ENCODE data around the gene TDRD9.
"Not testable (repeated sequence)": the region's sequence is repeated elsewhere in the genome, so short reads cannot be mapped to it uniquely, and the experiment has no call there.

Gene TDRD9

DNA sequence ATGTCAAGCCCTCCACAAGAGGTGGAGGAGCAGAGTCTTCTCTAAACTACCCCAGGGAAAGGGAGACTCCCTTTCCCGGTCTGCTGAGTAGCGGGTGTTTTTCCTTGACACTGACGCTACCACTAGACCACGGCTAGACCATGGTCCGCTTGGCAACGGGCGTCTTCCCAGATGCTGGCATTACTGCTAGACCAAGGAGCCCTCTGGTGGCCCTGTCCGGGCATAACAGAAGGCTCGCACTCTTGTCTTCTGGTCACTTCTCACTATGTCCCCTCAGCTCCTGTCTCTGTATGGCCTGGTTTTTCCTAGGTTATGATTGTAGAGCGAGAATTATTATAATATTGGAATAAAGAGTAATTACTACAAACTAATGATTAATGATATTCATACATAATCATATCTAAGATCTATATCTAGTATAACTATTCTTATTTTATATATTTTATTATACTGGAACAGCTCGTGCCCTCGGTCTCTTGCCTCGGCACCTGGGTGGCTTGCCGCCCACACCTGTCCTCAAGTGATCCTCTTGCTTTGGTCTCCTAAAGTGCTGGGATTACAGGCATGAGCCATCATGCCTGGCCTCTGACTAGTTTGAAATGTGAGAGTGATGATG is 52.5 kb downstream of the TDRD9 start:
- H3K4me3 Mint-ChIP-seq; ATAC-seq; H3K9me3 Mint-ChIP-seq; H3K36me3 Mint-ChIP-seq; H3K27ac Mint-ChIP-seq; H3K4me1 Mint-ChIP-seq; DNase-seq (ENCODE audit: low spot score in 2 of 2): not testable (repeated sequence)

DNA sequence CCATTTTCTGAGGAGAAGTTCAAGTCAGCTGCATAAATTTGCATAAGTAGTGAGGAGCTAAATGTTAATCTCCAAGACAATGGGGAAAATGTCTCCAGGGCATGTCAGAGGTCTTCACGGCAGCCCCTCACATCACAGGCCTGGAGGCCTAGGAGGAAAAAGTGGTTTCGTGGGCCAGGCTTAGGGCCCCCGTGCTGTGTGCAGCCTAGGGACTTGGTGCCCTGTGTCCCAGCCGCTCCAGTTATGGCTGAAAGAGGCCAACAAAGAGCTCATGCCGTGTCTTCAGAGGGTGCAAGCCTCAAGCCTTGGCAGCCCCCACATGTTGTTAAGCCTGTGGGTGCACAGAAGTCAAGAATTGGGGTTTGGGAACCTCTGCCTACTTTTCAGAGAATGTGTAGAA is 55.9 kb downstream of the TDRD9 start:
- no peak for ATAC-seq
- Mint-ChIP-seq H3K9me3 (peaks cover 2% of the 10 kb centered on the region), H3K4me1 (no peaks in the 10 kb centered on the region)

DNA sequence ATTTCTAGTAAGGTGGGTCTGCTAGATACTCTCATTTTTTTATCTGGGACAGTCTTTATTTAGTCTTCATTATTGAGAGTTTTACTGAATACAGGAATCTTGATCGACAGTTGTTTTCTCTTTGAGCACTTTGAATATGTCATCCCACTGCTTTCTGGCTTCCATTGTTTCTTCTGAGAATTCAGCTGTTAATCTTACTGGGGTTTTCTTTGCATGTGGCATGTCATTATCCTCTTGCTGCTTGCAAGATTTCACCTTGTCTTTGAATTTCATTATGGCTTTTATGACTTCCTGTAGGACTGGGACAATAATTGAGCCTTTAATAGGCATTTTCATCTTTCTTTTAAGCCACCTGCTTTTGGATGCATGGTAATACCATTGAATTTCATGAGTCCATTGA is 60.8 kb downstream of the TDRD9 start:
- ATAC-seq = no peak

More for the DNA sequence above, 55.9 kb downstream of the TDRD9 start:
- H3K36me3 Mint-ChIP-seq = no peaks in the 10 kb centered on the region
- DNase-seq (ENCODE audit: low spot score in 2 of 2) = no peak
- no peak overlapping the region for H3K4me3 Mint-ChIP-seq
- H3K27ac Mint-ChIP-seq = no peak overlapping the region

DNA sequence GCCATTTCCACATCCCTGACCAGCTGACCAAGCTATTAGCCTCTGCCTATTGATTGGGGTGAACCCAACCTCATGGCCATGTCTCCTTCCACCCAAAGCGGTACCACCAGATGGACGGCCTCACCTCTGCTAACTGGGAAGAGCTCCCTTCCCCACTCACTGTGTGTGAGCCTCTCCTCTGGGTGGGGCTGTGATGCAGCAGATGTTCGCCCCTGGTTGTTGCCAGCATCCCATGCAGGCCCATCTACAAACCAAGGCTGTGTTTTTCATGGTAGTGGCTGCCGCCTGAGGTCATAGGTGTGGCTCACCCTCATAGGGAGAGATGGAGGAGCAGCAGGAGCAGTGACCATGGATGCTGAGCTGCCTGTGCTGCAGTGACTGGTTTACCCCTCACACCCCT is 61.7 kb downstream of the TDRD9 start:
- H3K4me1 Mint-ChIP-seq = no peaks in the 10 kb centered on the region
- no peak overlapping the region for H3K4me3 Mint-ChIP-seq
- no peaks in the 10 kb centered on the region for H3K36me3 Mint-ChIP-seq
- peaks cover 5% of the 10 kb centered on the region for H3K9me3 Mint-ChIP-seq
- DNase-seq (ENCODE audit: low spot score in 2 of 2) (no peak), ATAC-seq (no peak)
- H3K27ac Mint-ChIP-seq = no peak overlapping the region

More for the DNA sequence above, 60.8 kb downstream of the TDRD9 start:
- DNase-seq (ENCODE audit: low spot score in 2 of 2) = no peak
- Mint-ChIP-seq H3K27ac (no peak overlapping the region), H3K4me1 (no peaks in the 10 kb centered on the region), H3K9me3 (peaks cover 5% of the 10 kb centered on the region), H3K4me3 (no peak overlapping the region), H3K36me3 (no peaks in the 10 kb centered on the region)

DNA sequence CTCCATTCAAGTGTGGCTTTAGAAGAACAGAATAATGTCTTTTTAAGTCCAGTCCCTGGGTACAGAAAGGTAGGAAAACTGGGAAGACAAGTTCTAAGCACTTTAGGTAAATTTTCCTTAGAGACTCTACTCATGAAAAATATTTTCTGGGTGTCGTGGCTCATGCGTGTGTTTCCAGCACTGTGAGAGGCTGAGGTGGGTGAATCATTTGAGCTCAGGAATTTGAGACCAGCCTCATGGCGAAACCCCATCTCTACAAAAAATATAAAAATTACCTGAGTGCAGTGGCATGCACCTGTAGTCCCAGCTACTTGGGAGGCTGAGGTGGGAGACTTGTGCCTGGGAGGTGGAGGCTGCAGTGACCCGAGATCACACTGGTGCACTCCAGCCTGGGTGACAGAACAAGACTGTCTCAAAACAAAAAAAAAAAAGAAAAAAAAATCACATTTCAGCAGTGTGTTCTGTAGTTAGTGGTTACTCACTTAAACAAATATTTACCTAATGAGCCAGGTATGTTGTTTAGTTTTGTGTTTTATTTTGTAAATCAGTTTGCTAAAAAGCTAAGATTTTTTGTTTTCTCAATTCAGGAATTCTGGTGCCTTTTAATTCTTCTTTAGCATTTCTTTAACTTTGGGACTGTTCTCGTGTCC is 66.4 kb downstream of the TDRD9 start:
- Mint-ChIP-seq H3K4me1 (no peaks in the 10 kb centered on the region), H3K36me3 (no peaks in the 10 kb centered on the region), H3K27ac (no peak overlapping the region), H3K4me3 (no peak overlapping the region), H3K9me3 (no peaks in the 10 kb centered on the region)
- ATAC-seq (no peak), DNase-seq (ENCODE audit: low spot score in 2 of 2) (no peak)

DNA sequence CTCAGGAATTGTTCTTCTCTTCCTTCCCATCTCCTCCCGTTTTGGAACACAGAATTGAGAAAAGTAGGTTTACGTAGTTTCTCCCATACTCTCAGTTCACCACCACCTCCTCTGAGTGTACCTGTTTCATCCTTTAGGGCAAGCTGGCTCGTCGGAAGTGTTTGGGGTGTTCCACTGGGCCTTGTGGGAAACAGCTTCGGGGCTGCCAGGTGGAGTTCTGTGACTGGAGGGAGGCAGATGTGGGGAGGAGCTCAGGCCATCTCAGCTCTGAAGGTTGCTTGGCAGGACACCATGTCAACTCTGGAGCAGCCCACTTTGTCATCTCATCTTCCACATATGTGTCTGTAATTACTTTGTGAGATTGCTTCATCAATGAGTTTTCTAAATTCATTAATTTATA is 67.6 kb downstream of the TDRD9 start:
- Mint-ChIP-seq H3K9me3 (no peaks in the 10 kb centered on the region), H3K36me3 (no peaks in the 10 kb centered on the region), H3K4me3 (no peak overlapping the region), H3K27ac (no peak overlapping the region), H3K4me1 (no peaks in the 10 kb centered on the region)
- ATAC-seq (no peak), DNase-seq (ENCODE audit: low spot score in 2 of 2) (no peak)

DNA sequence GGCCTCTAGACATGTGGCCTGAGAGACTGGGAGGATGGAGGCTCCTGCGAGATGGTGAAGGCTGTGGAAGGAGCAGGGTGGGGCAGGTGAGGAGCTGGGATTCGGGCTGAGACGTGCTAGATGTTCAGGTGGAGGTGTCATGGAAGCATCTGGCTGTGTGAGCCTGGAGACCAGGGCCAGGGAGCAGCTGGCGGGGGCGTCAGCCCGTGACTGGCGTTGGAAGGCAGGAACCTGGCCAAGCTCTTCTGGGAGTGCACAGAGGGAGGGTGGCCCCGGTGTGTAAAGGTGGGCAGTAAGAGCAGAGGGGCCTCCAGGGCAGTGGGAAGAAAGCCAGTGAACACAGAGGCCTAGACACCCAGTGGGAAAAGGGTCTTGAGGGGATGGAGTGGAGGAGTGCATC is 69.1 kb downstream of the TDRD9 start:
- Mint-ChIP-seq H3K4me1 (no peaks in the 10 kb centered on the region), H3K9me3 (no peaks in the 10 kb centered on the region), H3K4me3 (no peak overlapping the region), H3K27ac (no peak overlapping the region), H3K36me3 (no peaks in the 10 kb centered on the region)
- DNase-seq (ENCODE audit: low spot score in 2 of 2) (no peak), ATAC-seq (no peak)

DNA sequence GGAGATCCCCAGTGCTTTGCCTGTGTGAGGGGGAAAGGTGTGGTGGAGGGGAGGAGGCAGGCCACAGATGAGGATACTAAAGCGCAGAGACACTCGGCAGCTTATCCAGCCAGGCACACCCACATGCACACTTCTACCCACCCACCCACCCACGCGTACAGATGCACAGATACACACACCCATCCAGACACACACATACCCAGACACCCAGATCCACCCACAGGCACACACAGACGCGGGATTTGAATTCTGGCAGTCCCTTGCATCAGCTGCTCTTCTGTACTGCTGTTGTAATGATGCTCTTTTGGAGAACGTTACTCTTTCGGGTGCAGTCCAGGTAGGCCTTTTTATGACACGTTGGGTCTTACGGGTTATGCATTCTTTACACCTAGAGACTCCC is 69.8 kb downstream of the TDRD9 start:
- Mint-ChIP-seq H3K9me3 (no peaks in the 10 kb centered on the region), H3K36me3 (no peaks in the 10 kb centered on the region), H3K4me3 (no peak overlapping the region), H3K4me1 (no peaks in the 10 kb centered on the region), H3K27ac (no peak overlapping the region)
- ATAC-seq (no peak), DNase-seq (ENCODE audit: low spot score in 2 of 2) (no peak)

DNA sequence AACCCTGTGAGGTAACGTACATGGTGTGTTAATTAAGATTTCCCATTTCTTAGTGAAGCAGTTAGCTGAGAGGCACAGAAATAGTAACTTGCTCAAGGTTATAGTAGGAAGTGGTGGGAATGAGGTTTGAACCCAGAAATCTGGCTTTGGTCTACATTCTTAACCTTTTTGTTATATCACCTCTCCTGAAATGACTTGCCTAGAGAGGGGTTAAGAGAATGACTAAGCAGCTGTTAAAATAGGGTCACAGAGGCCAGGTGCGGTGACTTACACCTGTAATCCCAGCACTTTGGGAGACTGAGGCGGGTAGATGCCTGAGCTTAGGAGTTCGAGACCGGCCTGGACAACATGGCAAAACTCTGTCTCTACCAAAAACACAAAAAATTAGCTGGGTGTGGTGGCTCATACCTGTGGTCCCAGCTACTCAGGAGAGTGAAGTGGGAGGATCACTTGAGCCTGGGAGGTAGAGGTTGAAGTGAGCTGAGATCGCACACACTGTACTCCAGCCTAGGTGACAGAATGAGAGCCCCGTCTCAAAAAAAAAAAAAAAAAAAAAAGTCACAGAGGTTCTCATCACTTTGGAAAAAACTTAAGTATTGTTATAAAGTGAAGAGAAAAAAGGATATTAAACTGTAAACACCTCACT is 71.7 kb downstream of the TDRD9 start:
- H3K27ac Mint-ChIP-seq = no peak overlapping the region
- H3K36me3 Mint-ChIP-seq = no peaks in the 10 kb centered on the region
- DNase-seq (ENCODE audit: low spot score in 2 of 2) = no peak
- H3K9me3 Mint-ChIP-seq = no peaks in the 10 kb centered on the region
- H3K4me3 Mint-ChIP-seq = no peak overlapping the region
- ATAC-seq = peak; percentile 68
- H3K4me1 Mint-ChIP-seq = no peaks in the 10 kb centered on the region

DNA sequence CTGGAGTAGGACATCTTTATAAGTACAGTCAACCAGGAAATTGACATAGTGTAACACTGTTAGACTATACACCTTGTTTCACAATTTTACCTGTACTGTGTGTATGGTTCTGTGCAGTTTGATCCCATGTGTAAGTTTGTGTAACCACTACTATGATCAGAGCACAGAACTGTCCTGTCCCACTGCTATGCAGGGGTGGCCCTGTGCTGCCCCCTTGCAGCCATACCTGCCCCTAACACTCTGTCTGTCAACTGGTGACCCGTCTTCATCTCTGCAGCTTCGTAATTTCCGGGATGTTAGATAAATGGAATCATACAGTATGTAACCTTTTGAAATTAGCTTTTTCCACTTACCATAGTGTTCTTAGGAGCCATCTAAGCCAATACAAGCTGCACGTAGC is 72.7 kb downstream of the TDRD9 start:
- ATAC-seq = peak; percentile 66
- Mint-ChIP-seq H3K9me3 (no peaks in the 10 kb centered on the region), H3K27ac (no peak overlapping the region), H3K4me3 (no peak overlapping the region), H3K4me1 (no peaks in the 10 kb centered on the region), H3K36me3 (no peaks in the 10 kb centered on the region)
- no peak for DNase-seq (ENCODE audit: low spot score in 2 of 2)

DNA sequence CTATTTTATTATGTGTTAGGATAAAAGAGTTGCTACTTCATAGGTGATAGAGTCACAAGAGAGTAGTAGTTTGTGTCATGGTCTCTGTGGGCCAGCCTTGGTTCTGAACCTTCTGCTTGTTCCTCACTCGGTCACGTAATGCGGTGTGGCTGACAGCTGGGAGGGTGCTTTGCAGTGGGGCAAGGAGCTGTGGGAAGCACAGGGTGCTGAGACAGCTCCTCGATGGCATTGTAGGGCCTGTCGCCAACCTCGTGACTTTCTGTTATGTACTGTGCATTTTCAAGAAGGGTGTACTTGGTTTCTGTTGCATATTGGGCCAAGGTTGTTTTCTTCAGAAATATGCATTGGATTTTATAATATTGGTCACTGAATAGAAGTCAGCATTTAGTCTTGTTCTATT is 75.4 kb downstream of the TDRD9 start:
- H3K27ac Mint-ChIP-seq = no peak overlapping the region
- H3K4me1 Mint-ChIP-seq = no peaks in the 10 kb centered on the region
- no peaks in the 10 kb centered on the region for H3K9me3 Mint-ChIP-seq
- ATAC-seq = no peak
- no peaks in the 10 kb centered on the region for H3K36me3 Mint-ChIP-seq
- no peak overlapping the region for H3K4me3 Mint-ChIP-seq
- no peak for DNase-seq (ENCODE audit: low spot score in 2 of 2)

DNA sequence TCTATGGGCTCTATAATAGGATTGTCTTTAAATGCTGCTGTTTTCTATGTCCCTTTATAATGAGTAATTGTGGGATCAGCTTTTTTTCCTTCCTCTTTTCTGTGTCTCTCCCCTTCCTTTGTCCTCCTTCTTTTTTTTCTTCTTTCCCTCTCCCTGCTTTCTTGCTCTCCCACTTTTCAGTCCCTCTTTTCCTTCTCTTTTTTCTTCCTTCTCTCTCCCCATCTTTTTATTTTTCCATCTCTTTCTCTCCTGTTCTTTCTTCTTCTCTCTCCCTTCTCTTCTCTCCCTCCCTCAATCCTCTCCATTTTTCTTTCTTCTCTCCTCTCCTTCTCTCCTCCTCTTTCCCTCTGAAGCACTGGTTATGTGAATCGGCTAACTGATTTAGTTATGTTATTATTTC is 76.6 kb downstream of the TDRD9 start:
- Mint-ChIP-seq H3K27ac (no peak overlapping the region), H3K4me3 (no peak overlapping the region), H3K9me3 (no peaks in the 10 kb centered on the region), H3K36me3 (no peaks in the 10 kb centered on the region), H3K4me1 (no peaks in the 10 kb centered on the region)
- no peak for ATAC-seq
- DNase-seq (ENCODE audit: low spot score in 2 of 2) = no peak

DNA sequence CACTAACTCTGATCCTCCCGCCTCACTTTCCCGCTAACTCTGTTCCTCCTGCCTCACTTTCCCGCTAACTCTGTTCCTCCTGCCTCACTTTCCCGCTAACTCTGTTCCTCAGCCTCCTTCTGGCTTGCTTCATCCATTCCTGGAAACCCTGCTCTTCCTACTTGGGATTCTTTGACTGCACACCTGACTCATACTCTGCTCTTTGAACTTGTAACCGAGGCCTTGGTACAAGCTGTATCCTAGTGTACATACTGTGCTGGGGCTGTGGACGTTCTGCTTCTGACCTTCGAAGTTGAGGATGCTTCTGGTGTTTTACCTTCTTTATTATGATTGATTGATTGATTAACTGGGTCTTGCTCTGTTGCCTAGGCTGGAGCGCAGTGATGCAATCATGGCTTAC is 77.2 kb downstream of the TDRD9 start:
- Mint-ChIP-seq H3K9me3 (no peaks in the 10 kb centered on the region), H3K27ac (no peak overlapping the region), H3K36me3 (no peaks in the 10 kb centered on the region), H3K4me1 (no peaks in the 10 kb centered on the region), H3K4me3 (no peak overlapping the region)
- DNase-seq (ENCODE audit: low spot score in 2 of 2) (no peak), ATAC-seq (no peak)

DNA sequence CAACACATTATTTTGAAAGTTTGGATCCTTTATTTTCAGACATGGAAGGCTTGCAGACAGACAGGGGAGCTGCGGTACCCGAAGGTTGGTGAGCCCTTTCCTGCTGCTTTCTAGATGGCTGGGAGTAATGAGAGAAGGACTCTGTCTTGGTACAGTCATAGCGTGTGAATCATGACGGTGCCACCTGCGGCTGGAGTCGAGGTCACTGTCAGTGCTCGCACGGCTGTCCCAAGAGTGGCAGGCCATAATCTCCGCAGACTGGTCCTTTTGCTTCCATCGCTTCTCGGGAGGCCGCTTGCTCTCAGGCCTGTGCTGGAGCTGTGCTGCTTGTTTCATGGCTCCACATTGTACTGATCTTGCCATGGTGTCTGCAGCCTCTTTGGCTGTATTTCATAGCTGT is 78.9 kb downstream of the TDRD9 start:
- H3K9me3 Mint-ChIP-seq = no peaks in the 10 kb centered on the region
- no peaks in the 10 kb centered on the region for H3K36me3 Mint-ChIP-seq
- DNase-seq (ENCODE audit: low spot score in 2 of 2) (no peak), ATAC-seq (no peak)
- H3K4me3 Mint-ChIP-seq = no peak overlapping the region
- H3K27ac Mint-ChIP-seq = no peak overlapping the region
- no peaks in the 10 kb centered on the region for H3K4me1 Mint-ChIP-seq

DNA sequence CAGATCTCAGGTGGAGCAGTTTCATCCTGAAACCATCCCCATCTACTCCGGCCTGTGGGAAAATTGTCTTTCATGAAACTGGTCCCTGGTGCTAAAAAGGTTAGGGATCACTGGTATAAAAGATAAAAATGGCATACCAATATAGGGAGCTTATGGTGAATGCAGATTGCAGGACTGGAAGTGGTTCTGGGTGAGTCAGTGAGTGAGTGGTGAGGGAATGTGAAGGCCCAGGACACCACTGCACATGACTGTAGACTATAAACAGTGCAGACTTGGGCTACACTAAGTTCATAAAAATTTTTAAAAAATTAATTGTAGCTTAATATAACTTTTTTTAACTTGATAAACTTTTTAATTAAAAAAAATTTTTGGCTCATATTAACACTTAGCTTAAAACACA is 81.0 kb downstream of the TDRD9 start:
- Mint-ChIP-seq H3K36me3 (no peaks in the 10 kb centered on the region), H3K9me3 (no peaks in the 10 kb centered on the region)
- ATAC-seq = no peak

DNA sequence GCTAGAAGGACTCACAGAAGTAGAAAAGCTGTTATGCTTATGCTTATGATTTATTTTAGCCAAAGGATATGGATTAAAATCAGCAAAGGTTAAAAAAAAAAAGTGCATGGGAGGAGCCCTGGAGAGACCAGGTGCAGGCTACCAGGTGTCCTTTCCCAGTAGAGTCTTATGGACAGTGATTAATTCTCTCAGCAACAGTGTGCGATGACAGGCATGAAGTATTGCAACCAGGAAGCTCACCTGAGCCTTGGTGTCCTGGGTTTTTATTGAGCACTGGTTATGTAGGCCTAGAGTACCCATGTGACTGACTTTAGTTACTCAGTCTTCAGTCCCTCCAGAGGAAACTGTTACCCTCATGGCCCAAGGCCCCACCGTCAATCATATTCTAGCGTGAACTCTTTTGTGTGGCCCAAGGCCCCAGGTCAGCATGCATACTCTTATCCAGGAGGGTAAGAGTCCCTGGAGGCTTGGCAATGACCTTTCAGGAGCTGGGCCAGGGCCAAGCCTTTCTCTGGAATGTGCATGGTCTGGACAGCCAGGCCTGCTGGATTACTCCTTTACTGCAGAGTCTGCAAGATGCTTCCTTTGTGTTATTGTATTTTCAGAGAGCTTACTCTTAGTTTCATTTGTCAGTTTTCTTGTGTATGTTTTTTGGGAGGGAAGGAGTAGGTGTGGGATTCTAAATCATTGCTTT is 83.7 kb downstream of the TDRD9 start:
- no peaks in the 10 kb centered on the region for H3K4me1 Mint-ChIP-seq
- no peak for ATAC-seq
- H3K36me3 Mint-ChIP-seq = no peaks in the 10 kb centered on the region
- DNase-seq (ENCODE audit: low spot score in 2 of 2) = no peak
- H3K9me3 Mint-ChIP-seq = no peaks in the 10 kb centered on the region
- no peak overlapping the region for H3K4me3 Mint-ChIP-seq
- no peak overlapping the region for H3K27ac Mint-ChIP-seq

More for the DNA sequence above, 81.0 kb downstream of the TDRD9 start:
- DNase-seq (ENCODE audit: low spot score in 2 of 2) = no peak
- Mint-ChIP-seq H3K4me3 (no peak overlapping the region), H3K4me1 (no peaks in the 10 kb centered on the region), H3K27ac (no peak overlapping the region)
